ENCODE results near the gene SOCS3. TPM values are rescaled to one million over a fixed set of nuclear protein-coding genes. Genes with fewer than 3 reads are reported as not detected.
A peak's percentile ranks its signal among the peaks of the same experiment; 100 is the strongest.

SOCS3 gene
- total RNA-seq, 3 donors from 2014 or later (not counting 1 experiment from before 2014, with no cell fraction given), result 39.0 to 47.9 (median 43.6) TPM

- H3K36me3 ChIP-seq (ENCODE audit: control insufficient read depth, insufficient read depth, low read length), result peaks cover 8% of the 10 kb centered on the region
- DNase-seq (peak in 1 of 2 donors; percentile 25), ATAC-seq (no peak)
- intact Hi-C loops (cut with micrococcal nuclease), result no loop called here
- H3K27me3 Mint-ChIP-seq (ENCODE audit: low read depth in 2 of 2), result peaks cover 0 to 5% of the 10 kb centered on the region in 2 donors
- no peaks in the 10 kb centered on the region for H3K9me3 ChIP-seq (ENCODE audit: control insufficient read depth, insufficient read depth, low read length)
- no peak overlapping the region for H3K4me3 ChIP-seq (ENCODE audit: low read length)
- no peaks in the 10 kb centered on the region for H3K9me3 Mint-ChIP-seq
- H3K27ac Mint-ChIP-seq, result peak overlapping the region in 1 of 2 donors; percentile 86
- no peaks in the 10 kb centered on the region for H3K36me3 Mint-ChIP-seq
- H3K27me3 ChIP-seq (ENCODE audit: control insufficient read depth, insufficient read depth, low read length), result no peaks in the 10 kb centered on the region
- peaks cover 12 to 46% of the 10 kb centered on the region in 2 donors for H3K4me1 Mint-ChIP-seq
- TF ChIP-seq CTCF (IDR thresholded peaks at IDR 0.05), result no peak
- H3K4me3 Mint-ChIP-seq, result peak overlapping the region; percentile 25
- WGBS (ENCODE audit: insufficient coverage), result 85% methylated on average over 25 of the region's 25 CpGs
- H3K27ac ChIP-seq (ENCODE audit: low read length), result no peak overlapping the region
- peaks cover 71% of the 10 kb centered on the region for H3K4me1 ChIP-seq (ENCODE audit: control insufficient read depth, insufficient read depth, low read length)
Observed at GRCh38 chr17:78357672-78358537, 2.0 kb downstream of the SOCS3 start.

- Mint-ChIP-seq H3K36me3 (no peaks in the 10 kb centered on the region), H3K27me3 (ENCODE audit: low read depth in 2 of 2) (no peaks in the 10 kb centered on the region), H3K4me1 (peaks cover 12 to 50% of the 10 kb centered on the region in 2 donors), H3K27ac (peak overlapping the region; percentile 82 to 86), H3K9me3 (no peaks in the 10 kb centered on the region), H3K4me3 (peak overlapping the region; percentile 68)
- Histone ChIP-seq H3K4me1 (ENCODE audit: control insufficient read depth, insufficient read depth, low read length) (peaks cover 77% of the 10 kb centered on the region), H3K27ac (ENCODE audit: low read length) (peak overlapping the region; percentile 43), H3K36me3 (ENCODE audit: control insufficient read depth, insufficient read depth, low read length) (peaks cover 8% of the 10 kb centered on the region), H3K4me3 (ENCODE audit: low read length) (no peak overlapping the region), H3K9me3 (ENCODE audit: control insufficient read depth, insufficient read depth, low read length) (no peaks in the 10 kb centered on the region), H3K27me3 (ENCODE audit: control insufficient read depth, insufficient read depth, low read length) (no peaks in the 10 kb centered on the region)
- intact Hi-C loops (cut with micrococcal nuclease), result no loop called here
- DNase-seq (no peak), ATAC-seq (no peak)
- 88% methylated on average over 7 of the region's 7 CpGs for WGBS (ENCODE audit: insufficient coverage)
- TF ChIP-seq CTCF (IDR thresholded peaks at IDR 0.05), result no peak
Observed at GRCh38 chr17:78357177-78357586, 2.7 kb downstream of the SOCS3 start.

GRCh38 chr17:78356101-78356713, 3.7 kb downstream of the SOCS3 start:
- no peak for TF ChIP-seq CTCF (IDR thresholded peaks at IDR 0.05)
- intact Hi-C loops (cut with micrococcal nuclease), result no loop called here
- no peaks in the 10 kb centered on the region for H3K27me3 Mint-ChIP-seq (ENCODE audit: low read depth in 2 of 2)
- H3K9me3 Mint-ChIP-seq, result no peaks in the 10 kb centered on the region
- Histone ChIP-seq H3K4me1 (ENCODE audit: control insufficient read depth, insufficient read depth, low read length) (peaks cover 86% of the 10 kb centered on the region), H3K27me3 (ENCODE audit: control insufficient read depth, insufficient read depth, low read length) (no peaks in the 10 kb centered on the region), H3K36me3 (ENCODE audit: control insufficient read depth, insufficient read depth, low read length) (peaks cover 8% of the 10 kb centered on the region), H3K27ac (ENCODE audit: low read length) (peak overlapping the region; percentile 84), H3K4me3 (ENCODE audit: low read length) (no peak overlapping the region), H3K9me3 (ENCODE audit: control insufficient read depth, insufficient read depth, low read length) (no peaks in the 10 kb centered on the region)
- WGBS (ENCODE audit: insufficient coverage), result 35% methylated on average over 14 of the region's 16 CpGs
- ATAC-seq (peak; percentile 65 to 82 (median 71)), DNase-seq (peak; percentile 64 to 98)
- H3K4me1 Mint-ChIP-seq, result peaks cover 12 to 50% of the 10 kb centered on the region in 2 donors
- H3K4me3 Mint-ChIP-seq, result peak overlapping the region; percentile 62
- H3K36me3 Mint-ChIP-seq, result no peaks in the 10 kb centered on the region
- peak overlapping the region; percentile 82 to 86 for H3K27ac Mint-ChIP-seq

All from natural killer cell (primary cell).